HG03432 (cell line): ENCODE data around the gene CALML3.

Source experiments
- ATAC-seq: cut with Tn5 transposase; IDR thresholded peaks from one replicate; pipeline ENCODE4 v1.9.1; 2021; ENCODE audit warnings: mild to moderate bottlenecking, moderate library complexity; ENCODE audit not compliant: unreplicated experiment

Gene CALML3

DNA sequence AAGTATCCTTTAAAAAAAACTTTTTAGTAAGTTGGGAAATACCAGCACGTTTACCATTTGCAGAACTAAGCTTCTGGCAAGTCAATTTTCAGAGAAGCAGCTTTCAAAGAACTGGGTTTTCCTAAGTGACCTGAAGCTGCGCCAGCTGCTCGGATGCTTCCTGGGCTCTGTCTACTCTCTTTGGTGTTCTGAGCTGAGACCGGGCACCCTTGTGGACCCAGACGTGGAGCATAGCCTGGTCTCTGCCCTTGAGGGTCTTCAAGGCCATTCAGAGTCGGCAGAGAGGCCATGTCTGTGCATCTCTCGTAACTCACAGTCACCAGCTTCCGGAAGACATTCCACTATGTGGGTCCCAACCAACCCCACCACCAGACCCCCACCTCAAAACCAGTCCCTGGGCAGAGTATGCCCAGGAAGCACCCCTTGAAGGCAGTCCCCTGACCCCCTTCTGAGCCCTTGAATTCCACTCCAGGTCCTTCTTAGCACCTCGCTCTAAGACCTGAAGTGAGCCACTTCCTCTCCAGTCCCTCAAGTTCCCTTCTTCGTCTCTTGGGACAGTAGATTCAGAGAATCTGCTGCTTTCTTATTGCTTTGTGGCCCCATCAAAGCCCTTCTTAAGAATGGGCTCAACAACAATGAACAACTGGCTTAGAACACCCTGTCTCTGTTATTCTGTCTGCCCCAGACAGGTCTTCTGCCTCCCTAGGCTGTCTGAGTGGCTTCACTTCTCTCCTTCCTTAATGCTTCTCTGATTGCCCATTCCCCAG is 33.9 kb upstream of the CALML3 start:
- no peak for ATAC-seq

DNA sequence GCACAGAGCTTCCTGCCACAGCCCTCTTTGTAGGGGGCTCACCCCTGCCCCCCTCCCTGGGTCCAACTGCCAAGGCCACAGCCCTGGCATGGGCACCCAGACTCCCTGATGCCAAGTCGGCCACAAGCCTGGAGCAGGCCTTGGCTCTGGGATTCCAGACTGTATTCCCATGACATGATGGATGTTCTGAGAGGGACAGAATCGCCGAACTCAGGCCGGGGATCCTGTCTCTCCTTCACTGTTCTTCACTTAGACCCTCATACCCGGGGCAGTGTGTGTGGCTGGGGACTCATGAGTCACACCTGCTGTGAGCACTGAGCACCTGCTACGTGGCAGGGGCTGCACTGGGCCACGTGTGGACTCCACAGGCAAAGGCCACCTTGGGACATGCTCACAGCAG is 33.3 kb upstream of the CALML3 start:
- no peak for ATAC-seq

DNA sequence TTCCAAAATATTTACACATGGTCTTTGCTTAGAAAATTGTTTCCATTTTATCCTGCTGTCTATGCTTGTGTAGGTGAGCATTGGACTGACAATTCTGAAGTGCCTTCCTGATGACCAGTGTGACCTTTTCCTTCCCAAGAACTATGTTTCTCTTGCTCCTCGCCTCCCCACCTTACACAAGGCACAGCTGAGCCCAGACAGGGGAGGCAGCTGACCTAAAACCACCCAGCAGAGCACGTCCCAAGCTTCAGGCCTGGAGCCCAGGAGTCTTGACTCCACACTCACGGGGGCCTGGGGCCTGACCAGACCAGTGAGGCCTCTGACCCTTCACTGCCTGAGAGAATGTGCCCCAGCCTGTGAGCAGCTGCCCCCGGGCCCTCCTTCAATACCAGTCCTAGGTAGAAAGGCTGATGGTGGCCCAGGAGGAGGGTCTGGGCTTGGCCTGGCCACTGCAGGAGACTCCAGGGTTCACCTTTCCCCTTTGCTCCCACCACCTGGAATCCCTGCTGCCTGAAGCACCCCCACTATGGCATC is 32.4 kb upstream of the CALML3 start:
- no peak for ATAC-seq

DNA sequence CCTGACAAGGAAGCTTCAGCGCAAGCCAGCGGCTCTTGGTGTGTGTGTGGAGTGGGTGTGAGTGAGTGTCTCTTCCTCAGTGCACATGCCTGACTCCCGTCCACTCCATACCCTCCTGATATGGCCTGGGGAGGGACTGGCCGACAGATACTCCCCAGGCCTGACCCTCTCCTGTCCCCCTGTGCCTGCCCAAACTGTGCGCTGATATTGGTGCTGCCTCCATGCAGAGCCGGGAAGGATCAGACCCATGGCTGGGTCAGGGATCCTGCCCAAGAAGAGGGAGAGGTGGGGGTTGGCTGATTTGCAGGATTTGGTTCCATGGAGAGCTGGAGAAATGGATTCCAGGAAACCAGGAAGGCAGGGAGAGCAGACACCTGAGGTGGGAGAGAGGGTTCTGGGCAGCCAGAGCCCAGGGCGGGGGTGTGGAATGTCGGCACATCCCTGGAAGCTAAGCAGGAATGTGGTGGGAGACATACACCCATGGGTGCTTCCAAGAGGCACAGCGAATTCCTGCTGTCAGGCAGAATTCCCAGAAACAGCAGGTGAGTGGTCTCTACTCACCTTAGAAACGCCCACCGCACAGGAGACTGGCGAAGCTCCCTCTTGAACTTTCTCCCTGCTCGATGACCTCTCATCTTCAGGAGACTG is 31.7 kb upstream of the CALML3 start:
- ATAC-seq: no peak

DNA sequence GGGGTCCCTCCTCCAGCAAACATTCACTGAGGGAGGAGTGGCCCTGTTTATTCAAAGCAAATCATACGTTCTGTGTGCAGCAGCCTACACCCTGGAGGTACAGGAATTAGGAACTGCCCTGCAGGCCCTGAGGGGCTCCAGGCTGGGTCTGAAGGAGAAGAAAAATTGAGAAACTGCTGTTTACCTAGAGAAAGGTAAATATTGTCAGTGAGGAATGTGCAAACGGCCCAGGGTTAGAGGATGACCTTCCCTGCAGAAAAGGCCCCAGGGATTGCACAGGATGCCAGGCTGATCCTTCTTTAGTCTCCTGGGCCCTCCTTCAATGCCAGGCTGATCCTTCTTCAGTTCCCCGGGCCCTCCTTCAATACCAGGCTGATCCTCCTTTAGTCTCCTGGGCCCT is 31.1 kb upstream of the CALML3 start:
- no peak for ATAC-seq

DNA sequence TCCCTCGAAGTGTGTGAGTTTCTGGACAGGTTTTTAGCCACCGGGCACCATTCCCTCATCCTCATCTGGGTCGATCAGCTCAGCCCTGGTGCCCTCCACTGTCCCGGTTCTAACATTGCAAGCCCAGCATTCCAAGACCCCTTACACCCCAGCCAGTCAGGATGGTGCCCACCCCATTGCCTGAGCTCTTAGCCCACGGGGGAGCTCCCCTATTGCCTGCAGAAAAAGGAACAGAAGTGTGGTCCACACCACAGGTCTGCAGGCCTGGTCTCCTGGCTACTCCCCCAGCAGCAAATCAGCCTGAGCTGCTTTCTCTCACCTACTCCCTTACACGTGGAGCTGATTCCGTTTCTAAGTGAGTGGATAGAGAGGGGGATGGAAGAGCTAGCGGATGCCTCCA is 30.1 kb upstream of the CALML3 start:
- no peak for ATAC-seq

DNA sequence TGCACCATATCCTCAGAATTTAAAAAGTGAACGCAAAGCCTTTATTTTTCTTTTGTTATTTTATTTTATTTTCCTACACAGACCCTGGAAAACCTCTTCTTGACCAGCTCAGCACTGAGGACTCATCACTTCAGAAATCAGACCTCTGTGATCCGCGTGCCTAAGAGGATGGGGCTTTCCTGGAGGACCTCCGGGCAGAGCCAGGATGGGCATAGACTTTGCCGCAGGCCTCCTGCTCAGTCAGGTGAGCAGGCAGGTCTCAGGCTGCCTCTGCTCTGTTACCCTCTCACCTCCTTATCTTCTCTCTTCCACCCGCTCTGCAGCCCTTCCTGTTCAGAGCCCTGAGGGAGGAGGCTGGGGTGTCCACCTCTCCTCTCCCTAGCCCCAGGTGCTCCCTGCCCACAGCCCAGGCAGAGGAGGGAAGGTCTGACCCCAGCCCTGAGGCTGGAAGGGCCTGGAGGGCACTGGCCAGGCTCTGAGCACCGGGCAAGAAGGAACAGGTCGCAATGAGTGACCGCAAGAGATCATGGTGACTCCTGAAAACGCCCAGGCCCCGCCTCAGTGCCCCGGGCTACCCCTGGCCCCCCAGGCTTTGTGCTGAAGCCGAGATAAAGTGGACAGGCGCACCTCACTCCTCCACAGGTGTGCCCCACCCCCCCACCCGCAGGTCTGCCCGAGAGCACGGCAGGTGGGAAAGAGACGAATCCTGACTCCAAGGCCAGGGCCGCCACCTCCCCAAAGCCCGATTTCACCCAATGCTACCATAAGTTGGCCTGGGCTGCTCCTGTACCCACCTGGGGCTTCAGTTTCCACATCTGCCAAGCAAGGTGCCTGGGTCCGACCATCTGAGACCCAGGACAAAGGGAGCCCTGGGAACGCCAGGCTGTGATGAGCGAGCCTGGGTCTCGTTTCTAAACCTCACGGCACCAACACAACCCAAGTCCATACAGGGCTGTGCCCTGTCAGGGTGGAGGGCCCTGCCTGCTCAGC is 28.2 kb upstream of the CALML3 start:
- no peak for ATAC-seq

DNA sequence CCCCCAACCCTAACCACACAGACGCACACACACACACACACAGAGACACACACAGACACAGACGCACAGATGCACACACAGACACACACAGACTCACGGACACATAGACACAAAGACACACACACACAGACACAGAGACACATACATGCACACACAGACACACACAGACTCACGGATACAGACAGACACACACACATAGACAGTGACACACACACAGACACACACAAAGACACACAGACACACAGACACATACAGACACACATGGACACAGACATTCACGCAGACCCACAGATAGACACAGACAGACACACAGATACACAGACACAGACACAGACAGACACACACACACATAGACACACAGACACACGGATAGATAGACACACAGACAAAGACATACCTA is 27.5 kb upstream of the CALML3 start:
- no peak for ATAC-seq

DNA sequence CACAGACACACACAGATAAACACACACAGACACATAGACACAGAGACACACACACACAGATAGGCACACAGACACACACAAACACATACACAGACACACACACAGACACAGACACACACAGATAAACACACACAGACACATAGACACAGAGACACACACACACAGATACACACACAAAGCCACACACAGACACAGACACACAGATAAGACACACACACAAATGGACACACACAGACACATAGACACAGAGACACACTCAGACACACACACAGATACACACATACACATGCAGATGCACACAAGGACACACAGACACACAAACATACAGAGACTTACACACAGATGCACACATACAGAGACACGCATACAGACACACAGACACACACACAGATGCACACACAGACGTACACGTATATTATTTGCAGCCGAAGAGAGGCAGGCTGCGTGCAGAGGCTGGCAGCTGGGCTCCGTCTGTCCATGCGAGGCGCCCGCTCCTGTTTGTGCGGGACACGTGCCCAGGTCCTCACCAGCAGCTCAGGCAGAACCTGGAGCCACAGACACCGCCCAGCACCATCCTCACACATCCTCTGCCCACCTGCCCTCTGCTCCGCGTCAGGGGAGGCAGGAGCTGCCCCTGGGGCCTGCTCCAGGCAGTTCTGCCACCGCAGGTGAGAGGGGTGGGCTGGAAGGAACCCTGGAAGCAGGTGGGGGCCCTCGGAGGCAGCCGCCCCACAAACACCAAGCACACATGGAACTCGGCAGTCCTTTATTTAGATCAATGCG is 26.6 kb upstream of the CALML3 start:
- no peak for ATAC-seq

DNA sequence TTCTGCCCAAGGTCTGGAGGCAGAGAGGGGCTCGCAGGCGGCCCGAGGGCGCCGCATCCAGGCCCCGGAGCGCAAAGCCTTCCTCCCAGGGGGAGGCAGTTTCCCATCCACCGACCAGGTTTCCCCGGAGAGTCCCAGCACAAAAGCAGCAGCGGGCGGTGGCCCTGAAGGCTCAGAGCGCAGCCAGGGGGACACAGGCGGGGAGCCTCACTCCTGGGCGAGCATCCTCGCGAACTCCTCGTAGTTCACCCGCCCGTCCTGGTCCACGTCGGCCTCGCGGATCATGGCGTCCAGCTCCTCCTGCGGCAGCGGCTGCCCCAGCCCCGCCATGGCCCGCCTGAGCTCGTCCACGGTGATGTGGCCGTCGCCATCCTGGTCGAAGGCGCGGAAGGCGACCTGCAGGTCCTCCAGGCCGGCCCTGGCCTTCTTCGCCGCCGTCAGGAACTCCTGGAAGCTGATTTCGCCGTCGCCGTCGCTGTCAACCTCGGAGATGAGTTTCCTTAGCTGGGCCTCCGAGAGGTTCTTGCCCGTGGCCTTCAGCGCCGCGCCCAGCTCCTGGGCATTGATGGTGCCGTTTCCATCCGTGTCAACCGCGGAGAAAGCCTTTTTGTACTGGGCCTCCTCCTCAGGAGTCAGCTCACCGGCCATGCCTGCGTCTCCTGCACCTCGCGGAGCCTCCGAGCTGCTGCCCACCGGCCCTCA is 25.8 kb upstream of the CALML3 start:
- ATAC-seq: no peak

DNA sequence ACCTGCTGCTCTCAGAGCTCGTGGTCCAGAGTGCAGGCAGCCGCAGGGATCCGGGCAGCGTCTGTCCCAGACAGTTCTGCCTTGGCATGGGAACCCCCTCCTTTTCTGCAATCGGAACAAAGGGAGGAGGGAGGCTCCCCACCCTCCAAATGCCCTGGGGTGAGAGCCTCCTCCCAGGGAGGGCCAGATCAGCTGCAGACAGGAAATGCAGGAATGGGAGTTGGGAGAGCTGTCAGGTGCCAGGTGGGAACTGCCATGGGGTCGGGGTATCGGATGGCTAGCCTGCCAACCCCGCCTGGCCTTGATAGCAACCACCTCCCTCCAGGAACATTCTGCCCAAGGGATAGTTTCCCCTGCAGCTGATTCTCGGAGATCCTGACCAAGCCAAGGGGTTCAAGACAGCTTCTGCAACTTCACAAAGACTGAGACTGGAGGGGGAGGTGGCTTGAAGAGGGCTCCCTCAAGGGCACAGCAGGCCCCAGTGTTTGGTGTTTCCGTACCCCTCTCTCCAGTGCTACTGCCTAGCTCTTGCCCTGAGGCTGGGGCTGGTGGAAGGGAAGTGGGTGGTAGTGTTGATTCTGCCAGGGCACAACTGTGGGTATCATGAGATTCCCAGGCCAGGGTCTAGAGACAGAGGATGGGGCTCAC is 25.1 kb upstream of the CALML3 start, which contains the start of gene CALML5:
Gene CALML5 (minus strand): TSS at position 78 of the 648 bp plus-strand sequence. CDS start 132 bp downstream, outside the sequence.
- no peak for ATAC-seq

DNA sequence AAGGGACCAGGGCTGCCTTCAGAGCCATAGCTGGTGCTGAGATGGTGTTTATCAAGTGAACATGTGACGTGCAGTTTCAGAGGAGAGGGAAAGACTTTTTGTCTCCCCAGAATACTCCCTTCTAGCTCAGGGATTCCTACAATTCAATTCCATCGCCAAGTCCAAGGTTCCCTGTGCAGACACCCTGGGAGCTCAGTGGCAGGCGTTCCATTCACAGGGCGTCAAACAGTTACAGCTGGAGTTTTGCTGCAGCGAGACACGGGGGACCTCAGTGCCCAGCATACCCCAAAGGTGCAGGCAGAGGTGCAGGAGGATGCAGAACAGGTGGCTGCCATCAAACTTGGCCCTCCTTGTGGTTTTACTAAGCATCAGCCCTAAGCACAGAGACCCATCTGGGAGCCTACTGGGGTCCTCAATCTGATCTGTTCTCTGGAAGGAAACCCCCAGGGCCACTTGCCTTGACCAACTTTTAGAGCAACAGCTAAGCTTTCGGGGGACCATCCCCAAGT is 24.5 kb upstream of the CALML3 start:
- ATAC-seq: no peak

DNA sequence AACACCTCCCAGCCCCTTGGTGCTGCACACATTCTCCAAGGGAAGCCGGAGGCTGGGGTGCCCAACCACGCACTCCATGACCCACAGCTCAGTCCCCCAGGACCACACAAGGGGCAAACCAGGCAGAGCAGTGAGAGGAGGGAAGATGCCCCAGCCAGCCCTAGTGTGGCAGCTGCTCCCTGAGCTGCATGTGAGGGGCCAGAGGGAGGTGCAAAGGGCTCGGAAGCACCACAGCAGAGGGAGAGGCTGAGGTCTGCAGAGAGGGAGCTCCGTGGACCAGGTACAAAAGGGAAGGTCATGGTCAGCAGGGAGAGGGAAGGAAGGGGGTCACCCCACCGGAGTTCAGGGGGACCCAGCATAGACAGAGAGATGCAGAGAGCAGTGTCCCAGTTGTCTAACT is 23.9 kb upstream of the CALML3 start:
- no peak for ATAC-seq

DNA sequence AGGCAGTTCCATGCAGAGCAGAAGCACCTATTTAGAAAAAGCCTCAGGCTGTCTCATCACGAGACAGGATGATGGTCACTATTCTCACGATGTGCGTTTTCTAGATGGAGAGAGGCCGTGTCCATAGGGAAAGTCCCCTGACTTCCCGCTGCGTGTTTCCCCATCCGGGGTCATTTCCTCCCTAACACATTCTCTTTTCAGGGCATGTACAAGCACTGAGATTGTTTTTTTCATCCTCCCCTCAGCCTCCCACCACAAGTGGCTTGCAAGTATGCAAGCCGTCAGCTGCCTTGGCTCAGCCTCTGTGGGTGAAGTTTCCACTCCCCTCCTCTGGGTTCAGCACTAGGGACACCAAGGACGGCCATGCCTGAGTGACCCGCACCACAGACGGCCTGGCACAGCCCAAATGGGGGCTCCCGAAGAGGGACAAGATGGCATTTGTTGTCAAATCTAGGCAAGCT is 22.7 kb upstream of the CALML3 start:
- no peak for ATAC-seq

DNA sequence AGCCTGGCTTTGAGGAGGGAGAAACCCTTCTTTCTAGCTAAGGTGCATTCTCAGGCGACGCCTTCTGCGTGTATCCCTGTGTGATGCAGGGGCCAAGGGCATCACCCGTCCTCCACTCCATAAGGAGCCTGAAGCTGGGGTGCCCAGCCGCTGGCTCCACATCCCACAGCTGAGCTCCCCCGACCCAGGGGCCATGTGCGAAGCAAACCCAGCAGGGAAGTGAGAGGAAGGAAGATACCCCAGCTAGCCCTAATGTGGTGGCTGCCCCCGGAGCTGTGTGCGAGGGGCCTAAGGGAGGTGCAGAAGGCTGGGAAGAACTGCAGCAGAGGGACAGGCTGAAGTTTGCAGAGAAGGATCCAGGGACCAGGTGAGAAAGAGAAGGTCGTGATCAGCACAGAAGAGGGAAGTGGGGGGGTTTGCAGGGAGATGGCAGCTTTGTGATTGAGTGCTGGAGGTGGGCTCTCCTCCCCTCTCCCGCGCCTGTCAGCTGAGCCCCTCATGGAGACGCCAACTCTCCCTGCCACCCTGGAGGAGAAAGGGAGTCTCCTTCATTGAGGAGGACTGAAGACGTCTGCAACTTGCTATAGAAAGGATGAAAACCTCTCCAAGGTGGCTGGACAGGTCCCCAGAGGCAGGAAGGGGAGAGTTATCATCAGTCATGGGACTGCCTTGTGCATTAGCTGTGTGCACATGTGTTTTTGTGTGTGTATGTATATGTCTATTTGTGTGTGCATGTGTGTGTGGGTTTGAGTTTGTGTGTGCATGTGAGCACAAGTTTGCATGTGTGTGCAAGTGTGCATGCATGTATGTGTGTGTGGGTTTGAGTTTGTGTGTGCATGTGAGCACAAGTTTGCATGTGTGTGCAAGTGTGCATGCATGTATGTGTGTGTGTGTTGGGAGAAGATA is 21.9 kb upstream of the CALML3 start:
- no peak for ATAC-seq

DNA sequence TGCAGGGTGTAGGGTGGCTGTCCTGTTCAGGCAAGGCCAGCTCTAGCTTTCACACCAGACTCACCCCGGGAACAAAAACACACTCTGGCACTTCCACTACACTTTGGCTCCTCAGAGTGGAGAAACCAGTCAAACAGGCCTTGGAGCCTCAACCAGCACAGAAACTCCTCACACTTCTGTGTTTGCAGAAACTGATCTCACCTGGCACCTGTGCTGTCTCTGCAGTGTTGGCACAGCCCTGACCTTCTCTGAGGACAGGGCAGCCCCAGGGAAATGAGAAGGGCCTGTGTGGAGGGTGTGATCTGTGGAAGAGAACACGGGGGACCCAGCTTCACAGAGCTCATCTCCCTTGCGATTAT is 21.3 kb upstream of the CALML3 start:
- ATAC-seq: no peak

DNA sequence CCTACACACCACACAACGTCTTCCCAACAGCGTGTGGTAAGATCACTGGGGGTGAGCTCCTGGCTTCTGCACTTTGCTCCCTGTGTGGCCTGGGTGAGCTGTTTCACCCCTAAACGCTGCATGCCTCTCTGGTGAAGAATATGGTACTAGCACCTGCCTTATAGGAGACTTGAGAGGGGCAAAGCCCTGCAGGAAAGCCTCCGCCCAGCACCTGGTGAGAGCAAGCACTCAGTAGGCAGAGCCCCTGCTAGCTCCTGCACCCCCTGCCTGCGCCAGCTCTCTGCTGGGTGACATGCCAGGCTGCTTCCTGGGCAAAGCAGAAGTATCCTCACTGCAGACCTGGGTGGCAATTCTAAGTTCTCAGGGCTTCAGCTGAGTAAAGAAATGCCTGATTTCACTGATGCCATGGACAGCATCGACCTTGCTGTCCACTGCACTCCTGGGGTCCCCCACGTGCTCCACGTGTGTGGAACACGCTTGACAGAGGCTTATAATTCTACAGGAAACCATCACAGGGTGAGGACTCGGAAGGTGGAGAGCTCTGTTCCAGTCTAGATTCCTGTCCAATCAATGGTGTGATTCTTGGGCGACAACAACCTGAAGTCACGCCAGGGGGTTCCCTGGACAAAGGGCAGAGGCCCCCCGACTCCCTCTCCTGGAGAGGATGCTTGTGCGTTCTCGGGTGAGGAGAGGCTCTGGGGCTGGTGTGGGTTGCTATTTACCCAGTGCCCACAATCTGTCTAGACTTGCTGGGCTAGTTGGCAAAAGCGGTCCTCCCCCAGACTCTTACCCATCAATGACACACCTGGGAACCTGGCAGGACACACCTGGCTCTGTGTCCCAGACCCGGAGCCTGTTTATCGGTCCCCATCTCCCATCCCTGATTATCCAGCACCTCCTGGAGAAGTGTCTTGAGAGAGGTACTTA is 20.4 kb upstream of the CALML3 start:
- no peak for ATAC-seq
